ENCODE results near the gene CMBL. TPM values are rescaled to one million over a fixed set of nuclear protein-coding genes. Genes with fewer than 3 reads are reported as not detected.

The CMBL gene
- total RNA-seq, 2 experiments from 2014 or later = 0.36 TPM; not detected in 1

DNA sequence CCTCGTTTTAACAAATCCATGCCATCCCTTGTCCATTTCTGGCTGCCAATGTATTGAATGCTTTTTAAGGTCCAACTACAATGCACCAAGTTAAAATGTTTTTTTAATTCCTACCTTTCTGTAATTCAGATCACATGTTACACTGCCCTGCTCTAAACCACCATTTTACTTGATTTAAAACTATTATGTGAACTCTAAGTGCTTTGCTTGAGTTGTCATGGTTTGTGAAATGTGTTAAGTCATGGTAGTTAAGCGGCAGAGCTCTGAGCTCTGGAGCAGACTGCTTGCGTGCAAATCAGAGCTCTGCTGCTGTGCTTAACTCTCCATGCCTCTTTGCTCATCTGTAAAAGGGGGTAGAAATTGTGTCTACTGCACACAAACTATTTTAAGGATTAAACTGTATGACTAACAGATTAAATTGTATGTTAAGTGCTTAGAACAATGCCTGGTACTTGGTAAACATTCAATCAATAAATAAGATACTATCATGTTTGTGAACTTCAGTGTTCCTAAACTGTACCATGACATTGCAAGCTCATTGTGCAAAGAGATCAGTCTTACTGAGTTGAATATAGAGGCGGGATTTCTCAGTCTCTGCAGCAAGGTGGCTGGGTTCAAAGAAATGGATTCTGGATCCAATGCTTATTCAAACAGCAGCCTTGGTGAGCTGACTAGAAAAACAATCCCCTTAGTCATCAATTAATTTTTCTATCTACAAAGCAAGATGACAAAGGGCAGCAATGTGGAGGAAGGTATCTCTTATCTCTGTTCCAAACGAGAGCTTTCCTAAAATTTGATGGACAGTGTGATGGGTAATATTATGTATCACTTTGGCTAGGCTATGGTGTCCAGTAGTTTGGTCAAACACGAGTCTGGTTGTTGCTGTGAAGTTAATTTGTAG lies 16.1 kb upstream of the CMBL start:
- H3K27ac Mint-ChIP-seq = no peak overlapping the region
- intact Hi-C loops (cut with DNase I, micrococcal nuclease) = no loop called here
- H3K4me3 Mint-ChIP-seq = no peak overlapping the region
- no peaks in the 10 kb centered on the region for H3K27me3 ChIP-seq (ENCODE audit: control insufficient read depth in 1 of 2, insufficient read depth in 2 of 2, low read length in 2 of 2)
- H3K27me3 Mint-ChIP-seq = no peaks in the 10 kb centered on the region
- ChIA-PET CTCF (no interaction called here), POLR2A (no interaction called here)
- no peak overlapping the region for H3K27ac ChIP-seq (ENCODE audit: low read depth in 1 of 2, low read length in 2 of 2)
- no peaks in the 10 kb centered on the region for H3K36me3 Mint-ChIP-seq (ENCODE audit: low read depth)
- no peak overlapping the region for H3K4me3 ChIP-seq (ENCODE audit: low read length)
- H3K4me1 ChIP-seq (ENCODE audit: insufficient read depth, low read length) = no peaks in the 10 kb centered on the region
- H3K9me3 Mint-ChIP-seq = no peaks in the 10 kb centered on the region
- no peaks in the 10 kb centered on the region for H3K4me1 Mint-ChIP-seq (ENCODE audit: low read depth)
- TF ChIP-seq, protein P1, sequence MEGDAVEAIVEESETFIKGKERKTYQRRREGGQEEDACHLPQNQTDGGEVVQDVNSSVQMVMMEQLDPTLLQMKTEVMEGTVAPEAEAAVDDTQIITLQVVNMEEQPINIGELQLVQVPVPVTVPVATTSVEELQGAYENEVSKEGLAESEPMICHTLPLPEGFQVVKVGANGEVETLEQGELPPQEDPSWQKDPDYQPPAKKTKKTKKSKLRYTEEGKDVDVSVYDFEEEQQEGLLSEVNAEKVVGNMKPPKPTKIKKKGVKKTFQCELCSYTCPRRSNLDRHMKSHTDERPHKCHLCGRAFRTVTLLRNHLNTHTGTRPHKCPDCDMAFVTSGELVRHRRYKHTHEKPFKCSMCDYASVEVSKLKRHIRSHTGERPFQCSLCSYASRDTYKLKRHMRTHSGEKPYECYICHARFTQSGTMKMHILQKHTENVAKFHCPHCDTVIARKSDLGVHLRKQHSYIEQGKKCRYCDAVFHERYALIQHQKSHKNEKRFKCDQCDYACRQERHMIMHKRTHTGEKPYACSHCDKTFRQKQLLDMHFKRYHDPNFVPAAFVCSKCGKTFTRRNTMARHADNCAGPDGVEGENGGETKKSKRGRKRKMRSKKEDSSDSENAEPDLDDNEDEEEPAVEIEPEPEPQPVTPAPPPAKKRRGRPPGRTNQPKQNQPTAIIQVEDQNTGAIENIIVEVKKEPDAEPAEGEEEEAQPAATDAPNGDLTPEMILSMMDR (IDR thresholded peaks at IDR 0.05) = no peak
- DNase-seq = no peak
- H3K9me3 ChIP-seq (ENCODE audit: control insufficient read depth in 1 of 2, insufficient read depth in 1 of 2, low read length in 2 of 2) = no peaks in the 10 kb centered on the region
- no peak for ATAC-seq (ENCODE audit: poor library complexity)
- H3K36me3 ChIP-seq (ENCODE audit: insufficient read depth, low read length) = no peaks in the 10 kb centered on the region

- ATAC-seq (ENCODE audit: poor library complexity) (no peak), DNase-seq (no peak)
- Mint-ChIP-seq H3K4me1 (ENCODE audit: low read depth) (no peaks in the 10 kb centered on the region), H3K4me3 (no peak overlapping the region), H3K27ac (no peak overlapping the region), H3K36me3 (ENCODE audit: low read depth) (no peaks in the 10 kb centered on the region), H3K27me3 (no peaks in the 10 kb centered on the region), H3K9me3 (no peaks in the 10 kb centered on the region)
- POLR2A ChIA-PET = no interaction called here
- no peaks in the 10 kb centered on the region for H3K36me3 ChIP-seq (ENCODE audit: insufficient read depth, low read length)
- TF ChIP-seq, protein P1 (IDR thresholded peaks at IDR 0.05) = no peak
- H3K27ac ChIP-seq (ENCODE audit: low read depth in 1 of 2, low read length in 2 of 2) = no peak overlapping the region
- no peak overlapping the region for H3K4me3 ChIP-seq (ENCODE audit: low read length)
- no peaks in the 10 kb centered on the region for H3K27me3 ChIP-seq (ENCODE audit: control insufficient read depth in 1 of 2, insufficient read depth in 2 of 2, low read length in 2 of 2)
- H3K9me3 ChIP-seq (ENCODE audit: control insufficient read depth in 1 of 2, insufficient read depth in 1 of 2, low read length in 2 of 2) = no peaks in the 10 kb centered on the region
- CTCF ChIA-PET = no interaction called here
- no peaks in the 10 kb centered on the region for H3K4me1 ChIP-seq (ENCODE audit: insufficient read depth, low read length)
- intact Hi-C loops (cut with DNase I, micrococcal nuclease) = no loop called here
Measured at GRCh38 chr5:10321882-10322281, 14.2 kb upstream of the CMBL start.

DNA sequence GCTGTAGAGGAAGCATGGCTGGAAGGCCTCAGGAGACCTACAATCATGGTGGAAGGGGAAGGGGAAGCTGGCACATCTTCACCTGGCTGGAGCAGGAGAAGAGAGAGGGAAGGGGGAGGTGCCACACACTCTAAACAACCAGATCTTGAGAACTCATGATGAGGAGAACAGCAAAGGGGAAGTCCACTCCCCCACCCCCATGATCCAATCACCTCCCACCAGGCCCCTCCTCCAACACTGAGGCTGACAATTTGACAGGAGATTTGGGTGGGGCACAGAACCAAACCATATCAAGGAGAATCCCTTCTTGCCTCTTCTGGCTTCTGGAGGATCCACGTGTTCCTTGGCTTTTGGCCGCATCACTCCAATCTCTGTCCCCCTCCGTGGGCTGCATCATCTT lies 13.1 kb upstream of the CMBL start:
- POLR2A ChIA-PET = no interaction called here

More for the DNA sequence above, 13.1 kb upstream of the CMBL start:
- no peaks in the 10 kb centered on the region for H3K36me3 Mint-ChIP-seq (ENCODE audit: low read depth)
- no peaks in the 10 kb centered on the region for H3K9me3 ChIP-seq (ENCODE audit: control insufficient read depth in 1 of 2, insufficient read depth in 1 of 2, low read length in 2 of 2)
- no peak overlapping the region for H3K27ac Mint-ChIP-seq
- TF ChIP-seq, protein P1 (IDR thresholded peaks at IDR 0.05) = no peak
- H3K4me3 ChIP-seq (ENCODE audit: low read length) = no peak overlapping the region
- H3K27me3 ChIP-seq (ENCODE audit: control insufficient read depth in 1 of 2, insufficient read depth in 2 of 2, low read length in 2 of 2) = no peaks in the 10 kb centered on the region
- intact Hi-C loops (cut with DNase I, micrococcal nuclease) = no loop called here
- CTCF ChIA-PET = no interaction called here
- ATAC-seq (ENCODE audit: poor library complexity) (no peak), DNase-seq (no peak)
- no peak overlapping the region for H3K27ac ChIP-seq (ENCODE audit: low read depth in 1 of 2, low read length in 2 of 2)
- H3K4me3 Mint-ChIP-seq = no peak overlapping the region
- no peaks in the 10 kb centered on the region for H3K4me1 ChIP-seq (ENCODE audit: insufficient read depth, low read length)
- no peaks in the 10 kb centered on the region for H3K27me3 Mint-ChIP-seq
- no peaks in the 10 kb centered on the region for H3K36me3 ChIP-seq (ENCODE audit: insufficient read depth, low read length)
- no peaks in the 10 kb centered on the region for H3K4me1 Mint-ChIP-seq (ENCODE audit: low read depth)
- H3K9me3 Mint-ChIP-seq = no peaks in the 10 kb centered on the region

Measured in CD4-positive, alpha-beta T cell (primary cell).